Neutrophil (primary cell): ENCODE measurements around the gene BCL6.

ENCODE experiments used
- H3K27ac ChIP-seq: fragments of 200-600 bp; sonication (generic); 2 replicates; pipeline ENCODE4 v1.5.1; 2016; ENCODE audit warnings: mild to moderate bottlenecking, moderate library complexity
- H3K27me3 ChIP-seq: fragments of 200-600 bp; sonication (generic); 2 replicates; pipeline ENCODE4 v1.6.0; 2016; ENCODE audit warnings: mild to moderate bottlenecking
- H3K36me3 ChIP-seq: fragments of 200-600 bp; sonication (generic); 2 replicates; pipeline ENCODE4 v1.5.1; 2017
- H3K4me1 ChIP-seq, 2 experiments: fragments of 200-600 bp in 1 of 2; sonication (generic) in 1 of 2; 1 replicate in 1 of 2; 2 replicates in 1 of 2; pipeline versions ENCODE4 v1.5.1 to v1.6.1; 2013 to 2016; ENCODE audit warnings: low read depth in 1 of 2, low read length in 1 of 2, mild to moderate bottlenecking in 1 of 2, moderate library complexity in 1 of 2; ENCODE audit not compliant: control insufficient read depth in 1 of 2, insufficient read depth in 1 of 2
- H3K4me3 ChIP-seq, 2 experiments: fragments of 200-600 bp in 1 of 2; sonication (generic) in 1 of 2; 1 replicate in 1 of 2; 2 replicates in 1 of 2; pipeline ENCODE4 v1.5.1; 2013 to 2016; ENCODE audit warnings: low read depth in 1 of 2, low read length in 1 of 2, mild to moderate bottlenecking in 1 of 2, moderate library complexity in 1 of 2
- H3K9me3 ChIP-seq: fragments of 200-600 bp; sonication (generic); 2 replicates; pipeline ENCODE4 v1.5.1; 2016
- CTCF ChIP-seq: fragments of 200-600 bp; sonication (generic); IDR thresholded peaks from 2 replicates; pipeline ENCODE4 v1.5.1; 2016; ENCODE audit warnings: antibody characterized with exemption

Gene BCL6

GRCh38 chr3:187729598-187729997, 15.7 kb downstream of the BCL6 start:
- no peak for TF ChIP-seq CTCF
- peaks cover 100% of the 10 kb centered on the region for H3K36me3 ChIP-seq
- H3K9me3 ChIP-seq = peaks cover 12% of the 10 kb centered on the region
- no peaks in the 10 kb centered on the region for H3K4me1 ChIP-seq
- H3K4me3 ChIP-seq = no peak overlapping the region
- H3K27ac ChIP-seq = no peak overlapping the region
- H3K27me3 ChIP-seq = no peaks in the 10 kb centered on the region

GRCh38 chr3:187728940-187729583, 16.2 kb downstream of the BCL6 start:
- no peak overlapping the region for H3K27ac ChIP-seq
- no peaks in the 10 kb centered on the region for H3K4me1 ChIP-seq
- no peaks in the 10 kb centered on the region for H3K27me3 ChIP-seq
- H3K9me3 ChIP-seq = peaks cover 12% of the 10 kb centered on the region
- peaks cover 100% of the 10 kb centered on the region for H3K36me3 ChIP-seq
- no peak overlapping the region for H3K4me3 ChIP-seq
- no peak for TF ChIP-seq CTCF

- H3K4me3 ChIP-seq = no peak overlapping the region
- no peak overlapping the region for H3K27ac ChIP-seq
- TF ChIP-seq CTCF = no peak
- H3K4me1 ChIP-seq = no peaks in the 10 kb centered on the region
- H3K27me3 ChIP-seq = no peaks in the 10 kb centered on the region
- peaks cover 12% of the 10 kb centered on the region for H3K9me3 ChIP-seq
- peaks cover 100% of the 10 kb centered on the region for H3K36me3 ChIP-seq
Observed at GRCh38 chr3:187728248-187728647, 17.0 kb downstream of the BCL6 start.

GRCh38 chr3:187726564-187726963, 18.7 kb downstream of the BCL6 start:
- H3K4me1 ChIP-seq = no peaks in the 10 kb centered on the region
- H3K36me3 ChIP-seq = peaks cover 100% of the 10 kb centered on the region
- H3K9me3 ChIP-seq = peaks cover 17% of the 10 kb centered on the region
- TF ChIP-seq CTCF = no peak
- H3K27me3 ChIP-seq = no peaks in the 10 kb centered on the region
- no peak overlapping the region for H3K4me3 ChIP-seq
- peak overlapping the region; percentile 24 for H3K27ac ChIP-seq

- H3K27ac ChIP-seq = peak overlapping the region; percentile 24
- no peak overlapping the region for H3K4me3 ChIP-seq
- H3K36me3 ChIP-seq = peaks cover 100% of the 10 kb centered on the region
- H3K9me3 ChIP-seq = peaks cover 17% of the 10 kb centered on the region
- no peaks in the 10 kb centered on the region for H3K4me1 ChIP-seq
- no peak for TF ChIP-seq CTCF
- H3K27me3 ChIP-seq = no peaks in the 10 kb centered on the region
Observed at GRCh38 chr3:187725653-187726370, 19.5 kb downstream of the BCL6 start.
